NCI-H1694 treated with DMSO at 0.1 percent for 48 hours (cell line): Measurements from ENCODE around the gene CLEC3B.
"Not testable (repeated sequence)": the region's sequence is repeated elsewhere in the genome, so short reads cannot be mapped to it uniquely, and the experiment has no call there.

Experiments
- DNase-seq: peaks from one replicate; lab custom pipeline; 2025; lab: John Stamatoyannopoulos, UW

Gene CLEC3B

DNA sequence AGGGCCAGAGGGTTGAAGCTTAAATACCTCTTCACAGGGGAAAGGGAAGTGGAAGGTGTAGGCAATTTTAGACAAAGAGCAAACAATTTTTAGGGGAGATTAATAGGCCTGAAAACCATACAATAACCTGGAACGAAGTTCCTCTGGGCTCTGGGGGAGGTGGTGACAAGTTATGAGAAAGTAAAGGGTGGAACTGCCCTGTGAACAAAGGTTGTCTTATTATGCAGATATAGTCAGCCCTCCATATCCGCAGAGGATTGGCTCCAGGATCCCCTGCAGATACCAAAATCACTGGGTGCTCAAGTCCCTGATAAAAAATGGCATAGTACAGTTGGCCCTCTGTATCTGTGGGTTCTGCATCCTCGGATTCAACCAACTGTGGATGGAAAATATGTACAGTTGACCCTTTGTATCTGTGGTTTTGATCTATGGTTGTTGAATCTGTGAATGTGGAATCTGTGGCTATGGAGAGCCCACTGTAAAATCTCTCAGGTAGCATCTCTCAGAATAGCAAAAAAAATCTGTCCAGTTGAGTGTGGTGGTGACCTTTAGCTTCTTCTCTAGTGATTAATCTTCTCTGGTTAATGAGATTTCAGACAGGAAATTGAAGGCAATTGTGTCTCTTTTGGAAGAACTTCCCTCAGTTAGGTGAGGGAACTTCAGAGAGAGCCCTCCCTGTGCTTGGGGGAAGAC lies 40.2 kb downstream of the CLEC3B start:
- DNase-seq = no peak

DNA sequence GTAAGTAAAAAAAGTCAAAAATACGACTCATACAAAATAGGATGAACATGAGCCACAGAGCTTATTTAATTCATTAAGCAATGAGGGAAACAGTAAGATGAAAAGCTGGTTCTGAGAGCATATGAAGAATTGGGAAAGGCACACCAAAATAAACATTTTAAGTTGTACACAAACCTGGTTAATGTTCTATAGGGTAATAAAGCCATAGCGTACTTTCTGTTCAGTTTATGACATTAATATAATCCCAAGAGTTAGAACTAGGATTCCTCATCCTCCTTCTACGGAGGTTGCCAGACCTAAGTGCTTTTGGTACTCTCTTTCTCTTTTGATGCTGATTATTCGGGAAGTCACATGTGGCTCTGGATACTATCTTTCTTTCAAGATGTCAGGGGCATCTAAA lies 41.4 kb downstream of the CLEC3B start:
- DNase-seq = no peak

DNA sequence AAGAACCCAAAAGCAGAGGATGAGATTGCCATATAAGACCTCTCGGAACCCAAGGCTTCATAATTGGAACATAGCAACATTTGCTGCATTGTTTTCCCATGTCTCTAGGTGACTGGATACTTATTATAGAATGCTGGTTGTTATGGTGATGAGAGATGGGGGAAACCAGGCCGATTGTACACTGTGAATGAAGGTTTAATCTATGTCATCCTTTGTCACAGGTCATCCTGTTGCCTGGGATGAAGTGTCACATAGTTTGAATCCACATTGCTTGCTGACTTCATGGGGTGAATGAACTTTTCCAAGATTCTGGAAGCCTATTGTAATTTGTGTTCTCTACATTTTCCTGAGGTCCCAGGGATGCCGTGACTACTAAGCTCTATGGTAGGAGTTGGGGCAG lies 41.8 kb downstream of the CLEC3B start:
- DNase-seq = no peak

DNA sequence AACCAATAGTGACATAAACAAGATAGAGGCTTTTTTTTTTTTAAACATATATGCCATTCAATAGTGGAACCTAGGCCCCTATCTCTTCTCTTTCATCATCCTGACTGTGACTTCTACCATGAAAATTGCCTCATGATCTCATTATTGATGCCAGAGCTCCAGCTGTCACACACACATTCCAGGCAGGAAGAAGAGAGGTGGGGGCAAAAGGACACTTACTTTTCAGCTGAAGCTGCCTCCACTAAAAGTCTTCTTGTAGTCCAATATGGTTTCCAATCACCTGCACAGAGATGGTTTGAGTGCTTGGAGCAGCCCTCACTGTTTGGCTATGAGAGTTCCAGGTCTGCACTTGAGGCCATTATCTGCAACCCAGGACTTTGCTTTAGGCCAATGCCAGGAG lies 45.0 kb downstream of the CLEC3B start:
- no peak for DNase-seq

DNA sequence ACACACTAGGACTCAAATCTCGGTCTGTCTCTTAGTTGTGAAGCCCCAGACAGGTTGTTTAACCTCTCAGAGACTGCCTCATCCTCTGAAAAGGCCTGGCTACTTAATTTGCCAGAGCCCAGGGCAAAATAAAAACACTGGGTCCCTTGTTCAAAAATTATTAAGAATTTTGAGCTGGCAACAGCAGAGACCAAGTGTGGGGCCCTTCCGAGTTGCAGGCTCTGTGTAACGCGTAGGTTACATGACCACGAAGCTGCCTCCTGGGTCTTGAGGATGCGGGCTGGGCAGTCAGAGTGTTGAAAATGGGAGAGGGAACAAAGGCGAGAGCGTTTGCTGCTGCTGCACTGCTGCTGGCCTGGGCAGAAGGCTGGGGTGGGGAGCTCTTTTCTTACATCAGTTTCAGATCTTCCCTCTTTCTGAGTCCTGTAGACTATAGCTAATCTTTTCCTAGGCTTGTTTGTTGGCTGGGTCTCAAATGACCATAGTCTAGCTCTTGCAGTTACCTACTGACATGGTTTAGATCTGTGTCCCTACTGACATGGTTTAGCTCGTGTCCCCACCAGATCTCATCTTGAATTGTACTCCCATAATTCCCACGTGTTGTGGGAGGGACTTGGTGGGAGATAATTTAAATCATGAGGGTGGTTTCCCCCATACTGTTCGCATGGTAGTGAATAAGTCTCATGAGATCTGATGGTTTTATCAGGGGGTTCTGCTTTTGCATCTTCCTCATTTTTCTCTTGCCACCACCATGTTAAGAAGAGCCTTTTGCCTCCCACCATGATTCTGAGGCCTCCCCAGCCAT lies 49.9 kb downstream of the CLEC3B start:
- DNase-seq = no peak

DNA sequence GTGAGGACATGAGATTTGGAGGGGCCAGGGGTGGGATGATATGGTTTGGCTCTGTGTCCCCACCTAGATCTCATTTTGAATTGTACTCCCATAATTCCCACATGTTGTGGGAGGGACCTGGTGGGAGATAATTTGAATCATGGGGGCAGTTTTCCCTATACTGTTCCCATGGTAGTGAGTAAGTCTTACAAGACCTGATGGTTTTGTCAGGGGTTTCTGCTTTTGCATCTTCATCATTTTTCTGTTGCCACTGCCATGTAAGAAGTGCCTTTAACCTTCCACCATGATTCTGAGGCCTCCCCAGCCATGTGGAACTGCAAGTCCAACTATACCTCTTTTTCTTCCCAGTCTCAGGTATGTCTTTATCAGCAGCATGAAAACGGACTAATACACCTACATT lies 52.2 kb downstream of the CLEC3B start:
- not testable (repeated sequence) for DNase-seq

DNA sequence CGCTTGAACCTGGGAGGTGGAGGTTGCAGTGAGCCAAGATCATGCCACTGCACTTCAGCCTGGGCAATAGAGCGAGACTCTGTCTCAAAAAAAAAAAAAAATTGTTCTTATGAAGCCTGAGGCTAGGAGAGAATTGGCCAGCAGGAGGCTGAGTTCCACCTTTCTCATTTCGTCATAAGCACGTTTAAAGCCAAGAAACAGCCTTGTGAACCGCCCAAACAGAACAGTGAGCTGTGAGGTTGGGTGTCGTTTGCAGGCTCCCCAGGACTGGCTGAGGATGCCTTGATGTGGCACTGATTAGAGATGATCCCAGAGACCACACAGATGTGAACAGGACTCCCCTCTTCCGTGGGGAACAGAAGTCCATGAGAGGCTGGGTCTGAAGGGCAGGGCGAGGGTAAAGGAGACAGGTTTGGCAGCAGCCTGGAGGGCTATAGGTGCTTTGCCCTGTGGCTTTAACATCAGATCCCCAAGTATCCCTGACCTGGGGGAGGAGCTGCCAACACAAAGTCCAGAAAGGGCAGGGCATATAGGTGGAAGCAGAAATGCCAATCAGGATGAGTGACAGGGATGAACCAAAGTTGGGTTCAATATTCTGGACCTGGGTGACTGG lies 52.9 kb downstream of the CLEC3B start:
- DNase-seq = no peak

DNA sequence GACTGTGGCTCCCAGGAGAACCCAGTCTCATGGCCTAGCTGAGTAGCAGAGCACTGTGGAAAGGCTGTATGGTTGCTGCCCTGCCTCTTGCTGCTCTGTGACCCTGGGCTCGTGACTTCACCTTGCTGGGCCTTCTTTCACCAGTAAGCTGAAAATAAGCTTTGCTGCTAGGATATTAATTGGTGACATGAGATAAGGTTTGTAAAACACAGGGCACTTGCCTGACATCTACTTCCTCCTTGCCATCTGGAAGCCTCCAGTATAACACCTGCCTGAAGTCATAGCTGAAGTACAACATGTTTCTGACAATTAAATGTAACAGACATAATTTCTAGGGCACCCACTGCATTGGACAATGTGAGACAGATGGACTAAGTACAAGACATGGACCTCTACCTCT lies 53.6 kb downstream of the CLEC3B start:
- DNase-seq = no peak

DNA sequence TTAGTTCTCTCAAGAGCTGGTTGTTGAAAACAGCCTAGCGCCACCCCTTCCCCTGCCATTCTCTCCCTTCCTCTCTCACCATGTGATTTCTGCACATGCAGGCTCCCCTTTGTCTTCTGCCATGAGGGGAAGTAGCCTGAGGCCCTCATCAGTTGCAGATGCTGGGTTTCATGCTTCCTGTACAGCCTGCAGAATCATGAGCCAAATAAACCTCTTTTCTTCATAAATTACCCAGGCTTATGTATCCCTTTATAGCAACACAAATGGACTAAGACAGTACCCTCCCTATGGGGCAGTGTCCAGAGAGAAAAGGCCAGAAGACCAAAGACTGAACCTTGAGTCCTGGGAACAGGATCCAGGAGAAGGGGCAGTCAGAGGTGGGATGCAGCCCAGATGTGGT lies 54.7 kb downstream of the CLEC3B start:
- DNase-seq = no peak

DNA sequence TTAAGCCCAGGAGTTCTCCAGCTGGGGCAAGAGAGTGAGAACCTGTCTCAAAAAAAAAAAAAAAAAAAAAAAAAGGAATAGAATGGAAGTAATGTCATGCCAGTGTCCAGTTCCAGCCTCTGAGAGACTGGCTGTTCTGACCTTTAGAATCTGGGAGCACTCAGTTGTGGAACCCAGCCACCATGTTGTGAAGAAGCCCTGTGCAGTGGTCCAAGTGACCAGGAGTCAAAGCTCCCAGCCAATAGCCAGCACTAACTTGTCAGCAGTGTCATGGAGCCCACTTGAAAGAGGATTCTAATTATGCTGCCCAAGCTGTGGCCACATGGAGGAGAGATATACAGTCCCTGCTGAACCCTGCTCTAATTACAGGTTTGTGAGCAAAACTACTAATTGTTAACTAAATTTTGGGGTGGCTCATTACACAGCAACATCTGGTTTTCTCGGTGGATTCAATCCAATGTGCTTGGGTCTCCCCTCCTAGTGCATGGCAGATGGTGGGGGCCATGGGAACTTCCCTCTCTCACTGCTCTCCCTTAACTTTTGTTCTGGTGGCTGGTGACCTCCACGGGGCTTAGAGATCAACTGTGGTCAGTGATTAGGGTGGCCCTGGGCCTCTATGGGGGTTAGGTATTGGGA lies 55.5 kb downstream of the CLEC3B start:
- DNase-seq = no peak

DNA sequence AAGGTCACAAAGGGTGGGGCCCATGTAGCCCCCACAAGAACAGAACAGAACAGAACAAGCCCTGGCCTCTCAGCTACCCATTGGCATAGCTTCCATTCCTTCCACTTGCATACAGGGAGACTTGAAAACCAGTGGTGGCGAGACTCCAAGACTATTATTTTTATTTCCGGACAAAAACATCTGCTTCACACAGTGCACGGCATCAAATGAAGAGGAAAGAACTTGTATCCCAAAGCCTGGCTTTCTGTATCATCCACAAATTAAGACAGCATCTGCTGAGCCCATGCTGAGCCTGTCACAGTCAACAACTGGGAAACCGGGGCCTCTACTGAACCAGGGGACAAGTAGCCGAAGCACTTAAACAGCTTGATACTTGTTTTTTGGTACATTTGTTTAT lies 56.0 kb downstream of the CLEC3B start:
- DNase-seq = peak; percentile 15

DNA sequence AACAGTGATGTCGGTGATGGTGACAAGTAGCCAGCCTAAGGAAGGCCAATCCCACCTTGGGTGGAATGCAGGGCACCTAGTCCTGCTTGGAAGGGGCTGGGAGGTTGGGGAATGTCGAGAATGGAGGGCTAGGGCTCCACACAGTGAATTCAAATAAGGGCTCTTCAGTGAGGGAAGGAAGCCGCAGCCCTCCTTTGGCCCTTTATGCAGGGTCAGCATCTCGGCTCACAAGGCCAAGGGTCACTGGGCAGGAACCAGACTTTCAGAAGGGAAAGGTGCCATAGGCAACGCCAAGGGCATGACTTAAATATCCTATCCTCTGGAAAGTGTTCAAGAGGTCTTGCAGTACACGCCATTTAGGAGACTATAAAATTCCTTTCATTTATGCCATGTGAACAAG lies 56.9 kb downstream of the CLEC3B start:
- no peak for DNase-seq

DNA sequence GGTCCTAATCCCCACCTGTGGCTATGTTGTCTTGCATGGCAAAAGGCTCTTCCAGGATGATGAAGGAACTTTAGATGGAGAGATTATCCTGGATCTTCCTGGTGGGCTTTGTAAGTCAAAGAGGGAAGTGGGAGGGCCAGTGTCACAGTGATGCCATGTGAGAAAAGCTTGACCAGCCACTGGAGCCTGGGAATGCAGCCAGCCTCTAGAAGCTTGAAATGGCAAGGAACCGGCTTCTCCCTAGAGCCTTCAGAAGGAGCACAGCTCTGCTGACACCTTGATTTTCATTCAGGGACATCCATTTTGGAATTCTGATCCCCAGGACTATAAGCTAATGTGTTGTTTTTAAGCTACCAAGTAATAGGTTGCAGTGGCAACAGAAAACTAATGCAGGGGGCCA lies 58.3 kb downstream of the CLEC3B start:
- no peak for DNase-seq

DNA sequence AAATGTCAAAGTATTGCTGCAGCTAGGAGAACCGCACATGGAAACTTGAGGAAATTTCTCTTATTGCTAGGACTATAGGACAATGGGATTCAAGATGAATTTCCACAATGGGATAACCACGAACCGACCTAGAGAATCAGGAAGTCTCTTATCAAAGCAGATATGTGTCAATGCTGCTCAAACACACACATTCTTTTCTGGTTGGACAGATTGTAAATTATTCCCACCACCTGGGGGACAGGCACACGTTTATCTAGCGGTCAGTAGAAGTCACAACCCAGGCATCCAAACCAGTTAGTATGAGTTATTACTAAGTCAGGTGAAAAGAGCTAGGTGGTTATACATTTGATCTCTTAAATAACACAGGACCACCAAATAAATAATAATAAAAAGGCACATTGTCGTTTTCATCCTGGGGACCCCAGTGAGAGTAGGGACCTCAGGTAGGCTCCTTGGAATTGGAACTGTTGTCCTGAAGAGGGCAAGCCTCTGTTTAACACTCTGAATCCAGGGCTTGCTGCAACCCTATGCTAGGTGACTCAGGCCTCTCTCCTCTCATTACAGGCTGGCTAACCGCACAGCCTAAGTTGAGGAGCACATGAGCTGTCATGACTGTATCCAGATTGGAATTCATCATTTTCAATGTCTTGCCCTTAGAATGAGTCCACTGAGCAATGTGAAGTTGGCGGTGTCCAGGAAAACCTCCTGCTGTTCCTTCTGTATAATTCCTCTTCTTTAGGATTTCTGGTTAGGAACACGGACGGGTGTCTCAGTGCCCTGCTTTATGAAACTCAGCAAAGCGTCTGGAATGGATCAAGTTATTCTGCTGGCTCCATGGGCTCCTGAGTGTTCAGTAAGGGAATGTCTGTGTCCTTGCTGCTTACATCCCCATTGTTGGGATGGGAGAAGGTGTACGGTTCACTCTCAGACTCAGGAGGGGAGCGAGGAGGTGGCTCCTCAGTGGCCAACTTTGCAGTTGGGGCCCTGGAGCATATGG lies 59.0 kb downstream of the CLEC3B start:
- DNase-seq = no peak
